Stimulated activated naive CD8-positive, alpha-beta T cell treated with anti-CD3 and anti-CD28 coated beads, Interleukin-15, Interleukin-2, amounts not matched to agents 100 U/mL and 50 U/mL, for 24 hours (primary cell): ENCODE results near the gene PPFIBP2.

Experiments used
- ATAC-seq: fragments of 150-1000 bp; cut with Tn5 transposase; one replicate; pipeline ENCODE4 v1.10.0; 2021
- DNase-seq: peaks from one replicate; pipeline ENCODE4 v3.0.0; 2021

PPFIBP2 gene

DNA sequence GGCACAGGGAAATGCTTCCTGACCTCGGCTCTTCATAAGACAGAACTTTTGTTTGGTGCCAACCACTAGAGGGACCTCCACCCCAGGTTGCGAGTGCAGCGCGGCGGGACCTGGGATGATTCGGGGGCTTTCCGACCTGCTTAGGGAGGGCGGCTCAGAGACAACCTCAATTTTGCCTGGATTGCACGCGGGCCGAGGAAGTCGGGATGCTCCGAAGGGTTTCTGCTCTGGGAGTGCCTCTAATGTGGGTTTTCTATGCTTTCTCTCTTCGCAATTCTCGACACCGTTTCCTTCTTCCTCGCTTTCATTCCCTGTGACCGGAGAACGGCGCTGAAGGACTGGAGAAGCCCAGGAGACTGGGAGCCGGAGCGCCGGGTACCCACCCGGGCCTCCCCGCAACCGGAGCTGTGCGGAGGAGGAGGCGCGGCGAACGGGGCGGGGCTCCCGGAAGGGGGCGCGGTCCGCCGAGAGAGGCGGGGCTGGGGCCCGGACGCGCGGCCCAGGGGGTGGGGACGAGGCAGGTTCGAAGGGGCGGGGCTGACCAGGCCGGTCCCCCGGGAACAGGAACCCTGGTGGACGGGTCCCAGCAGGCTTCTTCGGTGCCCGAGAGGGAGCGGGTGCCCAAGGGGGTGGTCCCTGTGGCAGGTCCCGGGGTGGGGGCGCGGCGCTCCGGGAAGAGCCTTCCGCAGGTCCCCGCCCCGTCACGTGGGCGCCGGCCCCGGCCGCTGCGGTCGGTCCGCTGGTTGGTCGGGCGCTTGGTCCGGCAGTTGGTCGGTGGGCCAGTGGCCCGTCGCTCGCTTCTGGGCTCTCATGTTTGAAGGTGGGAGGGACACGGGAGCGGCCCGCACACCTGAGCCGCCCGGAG is at the start of gene PPFIBP2:
Gene PPFIBP2 (plus strand): TSS at position 766 of the 865 bp plus-strand sequence. CDS start 35,477 bp downstream, outside the sequence.
- DNase-seq (peak; percentile 88), ATAC-seq (peak; percentile 87)

DNA sequence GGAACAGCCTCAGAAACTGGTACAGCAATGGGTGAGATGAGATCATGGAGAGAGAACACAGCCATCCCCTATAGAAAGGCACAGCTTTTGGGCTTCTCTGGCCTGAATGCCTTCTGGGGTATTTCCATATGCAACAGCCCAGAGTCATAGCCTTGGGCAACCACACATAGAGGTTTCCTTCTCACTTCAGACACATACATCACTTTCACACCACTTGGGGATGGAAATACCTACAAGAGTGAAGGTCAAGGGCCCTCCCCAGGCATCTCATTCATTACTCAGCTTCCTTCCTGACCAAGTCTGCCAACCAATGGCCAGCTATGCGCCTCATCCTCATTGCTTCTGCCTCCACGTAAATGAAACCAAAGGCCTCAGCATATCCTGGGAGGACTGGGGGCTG is 46.1 kb upstream of the PPFIBP2 start:
- ATAC-seq (peak; percentile 98), DNase-seq (peak; percentile 23)

DNA sequence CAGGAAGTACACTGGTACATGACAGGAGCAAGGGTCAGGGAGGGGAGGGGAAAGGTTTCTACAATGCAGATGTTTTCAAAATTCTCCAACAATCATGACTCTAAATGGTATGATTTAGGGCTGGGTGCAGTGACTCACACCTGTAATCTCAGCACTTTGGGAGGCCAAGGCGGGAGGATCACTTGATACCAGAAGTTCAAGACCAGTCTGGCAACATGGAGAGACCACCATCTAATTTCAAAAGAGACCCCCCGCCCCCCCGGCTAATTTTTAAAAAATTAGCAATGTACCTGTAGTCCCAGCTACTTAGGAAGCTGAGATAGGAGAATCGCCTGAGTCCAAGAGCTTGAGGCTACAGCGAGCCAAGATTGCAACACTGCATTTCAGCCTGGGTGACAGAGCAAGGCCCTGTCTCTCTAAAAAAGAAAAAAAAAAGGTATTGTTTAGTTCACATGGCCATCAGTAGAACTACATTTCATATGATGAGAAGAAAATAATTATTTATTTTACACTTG is 44.4 kb upstream of the PPFIBP2 start:
- ATAC-seq (no peak), DNase-seq (no peak)

DNA sequence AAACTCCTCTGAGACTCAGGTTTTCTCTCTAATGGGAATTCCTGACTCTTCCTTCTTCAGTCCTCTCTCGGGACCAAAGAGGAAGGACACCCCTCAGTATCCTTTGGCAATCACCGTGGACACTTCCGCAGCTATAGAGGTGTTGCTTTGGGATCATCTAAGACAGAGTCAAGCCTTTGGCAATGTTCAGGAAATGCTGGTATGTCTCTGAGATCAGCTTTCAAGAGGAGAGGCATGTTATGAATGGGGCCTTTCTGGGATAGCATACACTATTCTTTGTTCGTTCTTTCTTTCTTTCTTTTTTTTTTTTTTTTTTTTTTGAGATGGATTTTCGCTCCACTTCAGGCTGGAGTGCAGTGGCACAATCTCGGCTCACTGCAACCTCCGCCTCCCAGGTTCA is 42.7 kb upstream of the PPFIBP2 start:
- ATAC-seq (no peak), DNase-seq (no peak)

DNA sequence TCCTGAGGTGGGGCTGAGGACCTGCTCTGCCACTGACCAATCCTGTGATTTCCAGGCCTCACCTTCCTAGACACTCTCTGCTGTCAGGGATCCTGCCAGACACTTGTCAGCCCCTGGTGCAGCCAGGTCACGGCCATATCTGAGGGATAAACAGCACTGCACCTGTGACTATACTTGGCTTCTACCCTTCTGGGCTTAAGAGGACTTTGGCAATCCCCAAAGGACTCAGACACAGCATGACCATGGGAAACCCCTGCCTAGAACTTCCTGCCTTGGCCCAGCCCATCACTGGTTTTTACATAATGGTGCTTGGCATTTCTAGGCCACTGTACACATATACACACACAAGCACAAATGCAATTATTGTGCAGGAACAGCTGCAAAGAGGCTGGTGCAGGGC is 40.1 kb upstream of the PPFIBP2 start:
- ATAC-seq (no peak), DNase-seq (no peak)

DNA sequence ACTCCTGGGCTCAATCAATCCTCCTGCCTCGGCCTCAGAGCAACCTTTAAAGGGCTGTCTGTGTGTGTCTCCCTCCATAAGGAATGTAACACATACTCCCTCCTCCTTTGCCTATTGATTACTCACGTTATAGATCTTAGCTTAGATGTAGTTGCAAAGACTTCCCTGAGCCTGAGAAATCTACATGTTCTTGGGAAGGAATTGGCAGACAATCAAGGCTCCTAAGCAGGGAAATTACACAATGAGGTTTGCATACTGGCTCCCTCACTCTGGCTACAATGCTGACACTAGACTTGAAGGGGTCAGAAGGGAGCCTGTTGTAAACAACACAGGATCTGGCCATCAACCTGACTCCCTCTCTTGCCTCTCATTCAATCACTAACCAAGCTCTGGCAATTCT is 33.7 kb upstream of the PPFIBP2 start:
- ATAC-seq (no peak), DNase-seq (no peak)

DNA sequence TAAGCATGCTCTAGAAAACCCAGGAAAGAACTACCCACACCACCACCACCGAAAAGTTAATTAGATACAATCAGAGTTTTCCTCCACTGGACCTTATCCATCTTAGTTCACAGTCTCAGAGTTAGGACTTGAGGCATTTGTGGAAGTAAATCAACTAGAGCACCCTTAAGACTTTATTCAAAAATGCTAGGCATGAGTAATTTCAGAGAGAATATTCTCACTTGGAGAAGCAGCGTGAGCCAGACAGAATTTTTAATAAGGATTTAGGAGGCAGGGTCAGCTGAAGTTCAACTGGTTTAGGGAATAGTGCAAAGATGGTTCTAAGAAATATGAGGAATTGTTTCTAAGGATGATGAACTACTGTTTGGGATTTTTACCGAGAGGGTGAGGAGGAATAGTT is 29.7 kb upstream of the PPFIBP2 start:
- DNase-seq (no peak), ATAC-seq (no peak)

DNA sequence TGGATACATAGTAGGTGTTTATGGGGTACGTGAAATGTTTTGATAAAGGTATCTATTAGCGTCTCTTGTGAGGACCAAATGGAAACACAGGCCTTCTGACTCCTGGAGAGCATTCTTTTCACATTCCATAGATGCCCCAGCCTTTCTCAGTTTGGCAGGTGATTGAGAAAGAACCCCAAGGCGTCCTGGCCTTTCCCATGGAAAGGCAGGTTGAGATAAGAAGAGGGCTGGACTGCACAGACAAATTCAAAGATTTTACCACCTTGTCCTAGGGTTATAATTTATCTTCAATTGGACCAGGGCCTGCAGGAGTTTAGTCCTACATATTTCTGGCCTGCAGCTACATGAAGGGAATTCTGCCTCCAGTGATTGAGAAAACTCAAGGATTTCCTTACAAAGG is 29.2 kb upstream of the PPFIBP2 start:
- DNase-seq, result no peak

DNA sequence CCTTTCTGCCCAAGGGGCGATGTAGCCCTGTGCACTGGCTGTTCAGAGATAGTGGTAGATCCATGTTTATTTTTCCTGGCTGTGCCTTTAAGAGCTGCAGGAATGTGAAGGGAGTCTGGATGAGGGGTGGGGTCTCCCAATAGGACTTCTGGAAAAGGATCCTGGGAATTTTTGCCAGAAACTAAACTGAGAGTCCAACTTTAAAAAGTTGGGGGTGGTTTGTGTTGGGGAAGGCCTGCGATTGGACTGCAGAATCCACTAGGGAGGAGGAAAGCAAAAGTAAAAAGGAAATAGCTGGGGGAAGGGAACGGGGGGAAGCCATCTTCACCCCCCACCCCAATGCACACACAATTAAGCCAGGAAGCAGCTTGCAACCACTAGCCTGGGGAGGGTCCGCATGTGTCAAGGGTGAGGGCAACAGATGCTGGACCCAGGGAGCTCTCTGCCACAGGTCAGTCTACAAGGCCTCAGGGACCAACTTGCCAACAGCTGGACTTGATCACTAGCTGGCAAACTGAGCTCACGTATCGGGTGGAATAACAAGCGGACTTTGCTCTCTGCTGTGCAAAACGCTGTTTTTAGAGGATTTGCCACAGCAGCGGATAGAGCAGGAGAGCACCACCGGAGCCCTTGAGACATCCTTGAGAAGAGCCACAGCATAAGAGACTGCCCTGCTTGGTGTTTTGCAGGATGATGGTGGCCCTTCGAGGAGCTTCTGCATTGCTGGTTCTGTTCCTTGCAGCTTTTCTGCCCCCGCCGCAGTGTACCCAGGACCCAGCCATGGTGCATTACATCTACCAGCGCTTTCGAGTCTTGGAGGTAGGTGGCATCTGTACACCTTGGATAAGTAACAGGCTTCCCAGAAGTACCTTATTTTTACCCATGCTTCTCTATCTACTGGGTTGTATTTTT is 28.4 kb upstream of the PPFIBP2 start, which contains the start of gene OLFML1:
Gene OLFML1 (plus strand): TSS at position 321 of the 912 bp plus-strand sequence. CDS start 370 bp downstream, at position 691.
- DNase-seq, result no peak
- ATAC-seq, result peak; percentile 28

More for the DNA sequence above, 29.2 kb upstream of the PPFIBP2 start:
- no peak for ATAC-seq

DNA sequence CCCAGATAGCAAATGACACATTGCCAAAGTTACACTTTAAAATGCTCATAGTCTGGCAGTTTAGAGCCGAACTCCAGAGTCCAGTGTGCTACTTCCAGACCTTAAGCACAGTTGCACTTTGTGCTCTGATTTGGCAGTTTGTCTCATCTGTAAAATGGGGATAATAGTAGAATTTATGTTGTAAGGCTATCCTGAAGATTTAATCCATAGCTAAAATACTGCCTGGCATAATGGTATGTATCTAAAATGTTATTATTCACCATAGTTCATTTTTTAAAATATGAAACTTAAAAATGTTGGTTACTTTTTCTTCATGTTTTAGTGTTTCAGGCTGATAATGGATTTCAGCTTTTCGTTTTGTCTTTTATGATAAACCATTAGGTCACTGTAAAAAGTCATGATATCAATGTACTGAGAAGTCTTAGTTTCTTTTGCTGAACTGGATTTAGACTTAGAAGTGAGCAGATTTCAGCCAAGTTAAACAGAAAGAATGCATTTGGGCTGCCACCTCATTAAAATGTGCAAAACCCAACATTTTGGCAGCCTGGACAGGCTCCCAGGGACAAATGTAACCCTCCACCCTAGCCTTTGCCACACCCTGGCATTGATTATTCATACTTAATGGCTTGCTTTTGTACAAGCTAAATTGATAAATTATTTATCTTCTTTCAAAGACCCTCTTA is 27.6 kb upstream of the PPFIBP2 start:
- no peak for DNase-seq
- no peak for ATAC-seq

DNA sequence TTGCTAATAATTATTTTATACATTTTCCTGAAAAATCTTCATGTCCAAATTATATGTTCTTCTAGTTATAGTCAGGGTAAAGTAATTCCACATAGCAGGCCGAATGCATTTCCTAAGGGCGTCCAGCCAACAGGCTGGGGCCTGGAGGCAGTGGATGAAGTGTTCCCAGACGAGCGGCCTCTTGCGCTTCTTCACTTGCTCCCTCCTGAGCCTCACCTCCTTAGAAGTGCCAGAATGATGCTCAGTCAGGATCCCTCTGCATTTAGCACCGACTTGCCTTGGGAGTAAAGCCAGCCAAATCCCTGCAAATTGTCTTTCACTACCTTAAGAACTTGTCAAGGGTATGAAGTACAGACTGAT is 27.0 kb upstream of the PPFIBP2 start:
- ATAC-seq (no peak), DNase-seq (no peak)

DNA sequence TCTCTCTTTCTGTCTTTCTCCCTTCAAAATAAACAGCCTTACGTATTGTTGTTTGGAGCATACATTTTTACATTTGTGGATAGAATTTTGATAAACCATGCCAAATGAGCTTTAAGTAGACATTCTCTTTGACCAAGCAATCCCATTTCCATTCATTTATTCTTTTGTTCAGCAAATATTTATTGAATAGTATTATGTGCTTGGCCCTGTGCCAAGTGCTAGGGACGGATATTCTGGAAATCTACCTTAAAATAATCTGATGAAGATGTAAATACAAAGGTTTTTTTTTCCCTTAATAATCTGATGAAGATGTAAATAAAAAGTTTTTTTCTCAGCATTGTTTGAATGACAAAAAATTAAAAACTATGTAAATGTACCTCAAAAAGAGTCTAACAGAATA is 26.4 kb upstream of the PPFIBP2 start:
- DNase-seq, result no peak
- no peak for ATAC-seq

DNA sequence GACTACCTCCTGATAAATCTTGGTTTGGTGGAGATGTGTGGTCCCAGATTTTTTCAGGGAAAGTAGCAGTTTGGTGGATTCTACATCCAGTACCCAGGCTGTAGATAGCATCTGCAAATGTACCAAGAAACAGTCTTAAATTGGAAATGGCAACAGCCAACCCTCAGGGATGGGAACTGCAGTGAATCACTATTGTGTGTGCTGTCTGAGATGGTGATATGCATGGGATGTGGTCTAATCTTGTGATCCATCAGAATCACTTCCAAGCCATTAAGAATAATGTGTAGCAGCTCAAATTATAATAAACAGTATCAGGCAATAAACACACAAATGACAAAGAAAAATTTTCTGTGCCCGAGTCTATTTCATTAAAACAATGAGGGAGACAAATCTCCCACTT is 25.1 kb upstream of the PPFIBP2 start:
- DNase-seq (no peak), ATAC-seq (no peak)

DNA sequence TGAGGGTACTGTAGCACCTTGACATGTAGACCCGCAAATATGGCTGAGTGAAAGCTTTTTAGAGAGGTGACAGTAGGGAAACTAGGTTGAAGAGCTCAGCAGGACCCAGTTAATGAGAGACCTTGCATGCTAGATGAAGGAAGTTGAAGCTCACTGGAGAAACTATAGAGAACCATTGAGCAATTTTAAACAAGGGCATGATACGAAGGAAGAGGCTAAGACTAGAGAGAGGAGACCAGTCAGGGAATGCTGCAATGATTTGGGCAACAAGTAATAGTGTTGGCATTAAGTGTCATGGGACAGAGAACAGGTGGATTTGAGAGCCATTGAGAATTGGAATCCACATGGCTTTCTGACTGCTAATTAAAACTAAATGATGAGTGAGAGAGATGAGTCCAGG is 24.4 kb upstream of the PPFIBP2 start:
- DNase-seq, result no peak
- no peak for ATAC-seq

DNA sequence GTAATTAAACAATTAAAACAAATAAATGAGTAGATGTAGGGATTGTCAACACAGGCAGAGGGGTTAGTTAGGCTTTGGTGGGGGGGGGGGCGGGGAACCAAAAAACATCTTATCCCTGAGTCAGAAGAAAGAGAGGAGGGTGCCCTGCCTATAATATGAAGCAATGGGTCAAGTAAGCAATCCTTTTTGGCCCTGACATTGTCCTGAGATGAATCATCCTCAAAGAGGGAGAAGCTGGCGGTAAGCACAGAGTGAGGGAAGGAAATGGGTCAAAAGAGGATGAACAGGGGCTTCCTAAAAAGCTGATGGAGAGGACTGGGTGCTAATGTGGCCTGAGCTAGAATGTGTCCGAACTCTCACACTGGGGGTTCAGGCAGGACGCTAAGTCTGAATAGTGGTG is 23.7 kb upstream of the PPFIBP2 start:
- DNase-seq, result no peak
- no peak for ATAC-seq

DNA sequence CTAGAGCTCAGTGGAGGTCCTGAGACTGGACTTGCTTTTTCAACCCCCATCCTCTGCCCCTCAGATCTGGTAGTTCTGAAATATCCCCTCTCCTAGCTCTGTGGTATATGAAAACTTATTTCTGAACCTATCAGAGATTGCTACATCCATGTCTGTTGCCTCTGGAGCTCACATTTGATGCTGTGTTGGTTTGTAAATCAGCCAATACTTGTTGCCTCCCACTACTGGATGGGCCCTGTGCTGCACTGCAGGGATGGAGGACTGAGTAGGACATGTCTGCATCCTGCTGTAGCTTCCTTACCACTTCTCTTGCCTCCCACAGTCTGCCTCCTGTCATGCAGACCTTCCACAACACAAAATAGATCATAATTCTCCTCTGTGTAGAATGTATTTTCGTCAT is 23.3 kb upstream of the PPFIBP2 start:
- ATAC-seq (no peak), DNase-seq (no peak)

DNA sequence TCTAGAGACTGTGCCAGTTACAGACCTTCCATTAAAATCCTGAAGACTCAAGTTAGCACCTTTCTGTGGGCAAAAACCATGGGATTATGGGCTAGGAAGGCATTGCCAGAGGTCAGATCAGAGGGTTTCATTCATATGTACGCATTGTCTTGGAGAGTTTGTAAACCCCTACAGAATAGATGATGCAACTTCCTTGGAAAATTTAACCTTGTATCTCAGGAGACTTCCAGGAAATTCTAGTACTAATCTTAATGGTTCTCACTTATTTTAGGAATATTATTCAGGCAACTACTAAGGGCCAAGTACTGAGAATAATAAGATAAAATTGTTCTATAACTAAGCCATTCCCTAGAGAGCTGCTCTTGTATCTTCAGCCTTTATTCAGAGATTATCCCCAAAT is 21.5 kb upstream of the PPFIBP2 start:
- ATAC-seq (no peak), DNase-seq (no peak)

DNA sequence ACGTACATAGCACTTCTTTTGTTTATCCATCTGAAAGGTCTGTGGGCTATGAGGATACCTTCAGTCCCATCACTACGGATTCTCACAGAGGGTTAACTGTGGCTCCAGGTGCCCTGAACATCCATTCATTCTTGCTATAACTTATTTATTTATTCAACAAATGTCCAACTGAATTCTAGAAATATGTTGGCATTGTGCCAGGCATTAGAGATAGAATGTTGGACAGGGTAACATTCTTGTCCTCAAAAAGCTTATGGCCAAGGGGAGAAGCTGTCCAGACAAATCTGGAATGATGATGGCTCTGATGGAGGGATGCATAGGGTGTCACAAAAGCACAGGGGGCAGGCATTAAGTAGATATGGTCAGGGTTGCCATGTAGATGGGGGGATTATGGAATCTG is 20.1 kb upstream of the PPFIBP2 start:
- ATAC-seq (no peak), DNase-seq (no peak)

DNA sequence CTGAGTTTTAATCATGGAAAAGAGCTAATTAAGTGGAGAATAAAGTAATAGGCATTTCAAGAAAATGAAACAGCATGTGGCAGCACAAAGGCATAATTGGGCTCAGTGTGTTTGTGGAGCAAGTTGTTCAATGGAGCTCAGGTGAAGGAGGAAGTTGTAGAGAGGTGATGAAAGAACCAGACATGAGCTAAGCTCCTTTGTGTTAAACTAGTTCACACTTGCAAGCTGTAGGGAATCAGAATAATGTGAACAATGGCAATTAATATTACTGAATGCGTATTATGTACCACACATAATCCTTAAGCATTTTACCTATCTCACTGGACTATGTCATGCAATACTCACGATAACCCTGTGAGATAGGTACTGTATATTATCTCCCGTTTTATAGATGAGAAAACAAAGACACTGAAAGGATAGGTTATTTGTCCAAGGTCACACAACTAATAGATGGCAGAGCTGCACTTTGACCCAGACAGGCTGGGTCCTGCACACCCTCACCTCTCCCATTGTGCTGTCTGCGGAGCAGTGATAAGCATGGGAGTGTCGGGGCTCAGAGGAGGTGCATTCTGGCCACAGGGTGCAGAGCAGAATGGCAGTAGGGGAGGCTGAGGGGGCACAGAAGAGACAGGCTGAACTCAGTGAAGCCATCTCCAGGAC is 19.6 kb upstream of the PPFIBP2 start:
- DNase-seq (no peak), ATAC-seq (no peak)

DNA sequence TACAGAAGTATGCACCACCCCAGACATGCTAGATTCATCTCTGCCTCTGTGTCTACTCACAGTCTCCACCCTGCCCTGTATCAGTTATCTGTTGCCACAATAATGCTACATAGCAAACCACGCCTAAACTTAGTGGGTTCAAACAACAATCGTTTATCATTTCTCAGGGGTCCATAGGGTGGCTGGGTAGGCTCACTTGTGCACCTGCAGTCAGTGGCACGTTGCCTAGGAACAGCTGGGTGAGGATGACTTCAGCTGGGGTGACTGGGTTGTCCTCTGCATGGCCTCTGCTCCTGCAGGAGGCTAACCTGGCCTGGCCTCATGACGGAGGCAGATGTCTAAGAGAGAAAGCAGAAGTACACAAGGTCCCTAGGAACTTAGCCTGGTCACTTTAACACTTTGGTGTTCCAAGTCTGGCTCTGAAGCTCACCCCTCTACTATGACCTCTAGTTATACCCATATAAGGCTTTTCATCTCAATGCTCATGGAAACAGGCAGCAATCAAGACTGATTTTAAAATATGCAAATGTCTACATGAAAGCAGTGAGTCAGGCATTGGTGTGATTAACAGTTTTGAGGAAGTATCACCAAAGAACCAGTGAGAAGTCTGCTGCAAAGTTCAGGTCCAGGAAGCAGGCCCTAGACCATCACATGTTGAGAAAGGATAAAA is 17.8 kb upstream of the PPFIBP2 start:
- peak; percentile 28 for DNase-seq
- peak; percentile 96 for ATAC-seq

DNA sequence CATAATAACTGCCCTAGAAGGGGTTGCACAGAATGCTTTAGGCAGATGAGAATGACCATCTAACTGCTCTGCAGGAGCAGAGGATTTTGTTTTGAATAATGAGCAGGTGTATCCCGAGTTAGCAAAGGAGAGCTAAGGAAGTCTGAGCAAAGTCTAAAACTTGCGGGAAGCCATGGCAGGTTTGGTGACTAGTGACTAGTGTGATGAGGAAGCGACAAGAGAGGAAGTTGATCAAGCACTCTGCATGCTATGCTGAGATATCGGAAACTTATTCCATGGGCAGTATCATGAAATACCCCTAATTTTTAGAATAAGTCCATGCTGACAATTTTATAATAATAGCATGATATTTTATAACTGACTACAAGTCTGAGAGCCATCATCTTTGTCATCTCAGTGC is 15.6 kb upstream of the PPFIBP2 start:
- DNase-seq, result no peak
- no peak for ATAC-seq
